HEK293 (cell line): ENCODE results near the gene SNX8.

Experiments
- ZBTB7A ChIP-seq: fragments of 450-650 bp; formaldehyde crosslinking; IDR thresholded peaks from 2 replicates; pipeline ENCODE4 v1.5.1; 2016; ENCODE audit warnings: low read depth, missing biosample characterization, missing genetic modification characterization
- ZNF292 ChIP-seq: fragments of 450-650 bp; formaldehyde crosslinking; IDR thresholded peaks from 2 replicates; pipeline ENCODE4 v1.5.1; 2016; ENCODE audit warnings: low read depth, missing biosample characterization, missing genetic modification characterization, borderline replicate concordance
- ZNF596 ChIP-seq: fragments of 450-650 bp; IDR thresholded peaks from 2 replicates; pipeline ENCODE4 v1.5.0; 2018; ENCODE audit warnings: missing biosample characterization, mild to moderate bottlenecking, missing genetic modification characterization, moderate library complexity
- TF ChIP-seq, protein P1 (sequence below): fragments of 450-650 bp; formaldehyde crosslinking; IDR thresholded peaks from 2 replicates; pipeline ENCODE4 v1.5.1; 2016; ENCODE audit warnings: missing biosample characterization, missing genetic modification characterization
- TF ChIP-seq, protein P2 (sequence below): fragments of 450-650 bp; formaldehyde crosslinking; IDR thresholded peaks from 2 replicates; pipeline ENCODE4 v1.5.1; 2016; ENCODE audit warnings: missing biosample characterization, missing genetic modification characterization
- TF ChIP-seq, protein P3 (sequence below): fragments of 450-650 bp; formaldehyde crosslinking; IDR thresholded peaks from 2 replicates; pipeline ENCODE4 v1.5.1; 2017; ENCODE audit warnings: missing biosample characterization, missing genetic modification characterization
- TF ChIP-seq, protein P4 (sequence below): fragments of 450-650 bp; formaldehyde crosslinking; IDR thresholded peaks from 2 replicates; pipeline ENCODE4 v1.5.1; 2016; ENCODE audit warnings: missing biosample characterization, missing genetic modification characterization
- TF ChIP-seq, protein P5 (sequence below): fragments of 450-650 bp; IDR thresholded peaks from 2 replicates; pipeline ENCODE4 v1.5.1; 2018; ENCODE audit warnings: missing biosample characterization, mild to moderate bottlenecking, missing genetic modification characterization
- TF ChIP-seq, protein P6 (sequence below): sonication (generic); formaldehyde crosslinking; IDR thresholded peaks from 2 replicates; pipeline ENCODE4 v1.8.1; 2022; ENCODE audit warnings: mild to moderate bottlenecking, moderate library complexity, missing genetic modification reagents

DNA sequence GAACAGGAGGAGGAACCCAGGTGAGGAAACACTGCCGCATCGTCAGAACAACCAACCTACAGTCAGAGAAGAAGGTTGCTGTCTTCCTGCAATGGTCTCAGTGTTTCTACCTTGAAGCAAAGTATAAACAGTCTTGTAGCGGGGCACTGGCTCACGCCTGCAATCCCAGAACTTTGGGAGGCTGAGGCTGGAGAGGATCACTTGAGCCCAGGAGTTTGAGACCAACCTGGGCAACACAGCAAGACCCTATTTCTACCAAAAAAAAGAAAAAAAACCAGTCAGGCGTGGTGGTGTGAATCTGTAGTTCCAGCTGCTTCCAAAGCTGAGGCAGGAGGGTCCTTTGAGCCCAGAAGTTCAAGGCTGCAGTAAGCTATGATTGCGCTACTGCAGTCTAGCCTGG is 23.4 kb downstream of the SNX8 start:
- TF ChIP-seq, protein P1, sequence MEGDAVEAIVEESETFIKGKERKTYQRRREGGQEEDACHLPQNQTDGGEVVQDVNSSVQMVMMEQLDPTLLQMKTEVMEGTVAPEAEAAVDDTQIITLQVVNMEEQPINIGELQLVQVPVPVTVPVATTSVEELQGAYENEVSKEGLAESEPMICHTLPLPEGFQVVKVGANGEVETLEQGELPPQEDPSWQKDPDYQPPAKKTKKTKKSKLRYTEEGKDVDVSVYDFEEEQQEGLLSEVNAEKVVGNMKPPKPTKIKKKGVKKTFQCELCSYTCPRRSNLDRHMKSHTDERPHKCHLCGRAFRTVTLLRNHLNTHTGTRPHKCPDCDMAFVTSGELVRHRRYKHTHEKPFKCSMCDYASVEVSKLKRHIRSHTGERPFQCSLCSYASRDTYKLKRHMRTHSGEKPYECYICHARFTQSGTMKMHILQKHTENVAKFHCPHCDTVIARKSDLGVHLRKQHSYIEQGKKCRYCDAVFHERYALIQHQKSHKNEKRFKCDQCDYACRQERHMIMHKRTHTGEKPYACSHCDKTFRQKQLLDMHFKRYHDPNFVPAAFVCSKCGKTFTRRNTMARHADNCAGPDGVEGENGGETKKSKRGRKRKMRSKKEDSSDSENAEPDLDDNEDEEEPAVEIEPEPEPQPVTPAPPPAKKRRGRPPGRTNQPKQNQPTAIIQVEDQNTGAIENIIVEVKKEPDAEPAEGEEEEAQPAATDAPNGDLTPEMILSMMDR (tag by site-specific recombination), result no peak
- TF ChIP-seq, protein P2, sequence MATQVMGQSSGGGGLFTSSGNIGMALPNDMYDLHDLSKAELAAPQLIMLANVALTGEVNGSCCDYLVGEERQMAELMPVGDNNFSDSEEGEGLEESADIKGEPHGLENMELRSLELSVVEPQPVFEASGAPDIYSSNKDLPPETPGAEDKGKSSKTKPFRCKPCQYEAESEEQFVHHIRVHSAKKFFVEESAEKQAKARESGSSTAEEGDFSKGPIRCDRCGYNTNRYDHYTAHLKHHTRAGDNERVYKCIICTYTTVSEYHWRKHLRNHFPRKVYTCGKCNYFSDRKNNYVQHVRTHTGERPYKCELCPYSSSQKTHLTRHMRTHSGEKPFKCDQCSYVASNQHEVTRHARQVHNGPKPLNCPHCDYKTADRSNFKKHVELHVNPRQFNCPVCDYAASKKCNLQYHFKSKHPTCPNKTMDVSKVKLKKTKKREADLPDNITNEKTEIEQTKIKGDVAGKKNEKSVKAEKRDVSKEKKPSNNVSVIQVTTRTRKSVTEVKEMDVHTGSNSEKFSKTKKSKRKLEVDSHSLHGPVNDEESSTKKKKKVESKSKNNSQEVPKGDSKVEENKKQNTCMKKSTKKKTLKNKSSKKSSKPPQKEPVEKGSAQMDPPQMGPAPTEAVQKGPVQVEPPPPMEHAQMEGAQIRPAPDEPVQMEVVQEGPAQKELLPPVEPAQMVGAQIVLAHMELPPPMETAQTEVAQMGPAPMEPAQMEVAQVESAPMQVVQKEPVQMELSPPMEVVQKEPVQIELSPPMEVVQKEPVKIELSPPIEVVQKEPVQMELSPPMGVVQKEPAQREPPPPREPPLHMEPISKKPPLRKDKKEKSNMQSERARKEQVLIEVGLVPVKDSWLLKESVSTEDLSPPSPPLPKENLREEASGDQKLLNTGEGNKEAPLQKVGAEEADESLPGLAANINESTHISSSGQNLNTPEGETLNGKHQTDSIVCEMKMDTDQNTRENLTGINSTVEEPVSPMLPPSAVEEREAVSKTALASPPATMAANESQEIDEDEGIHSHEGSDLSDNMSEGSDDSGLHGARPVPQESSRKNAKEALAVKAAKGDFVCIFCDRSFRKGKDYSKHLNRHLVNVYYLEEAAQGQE (tag by site-specific recombination), result no peak
- no peak for TF ChIP-seq ZNF292
- TF ChIP-seq, protein P3, sequence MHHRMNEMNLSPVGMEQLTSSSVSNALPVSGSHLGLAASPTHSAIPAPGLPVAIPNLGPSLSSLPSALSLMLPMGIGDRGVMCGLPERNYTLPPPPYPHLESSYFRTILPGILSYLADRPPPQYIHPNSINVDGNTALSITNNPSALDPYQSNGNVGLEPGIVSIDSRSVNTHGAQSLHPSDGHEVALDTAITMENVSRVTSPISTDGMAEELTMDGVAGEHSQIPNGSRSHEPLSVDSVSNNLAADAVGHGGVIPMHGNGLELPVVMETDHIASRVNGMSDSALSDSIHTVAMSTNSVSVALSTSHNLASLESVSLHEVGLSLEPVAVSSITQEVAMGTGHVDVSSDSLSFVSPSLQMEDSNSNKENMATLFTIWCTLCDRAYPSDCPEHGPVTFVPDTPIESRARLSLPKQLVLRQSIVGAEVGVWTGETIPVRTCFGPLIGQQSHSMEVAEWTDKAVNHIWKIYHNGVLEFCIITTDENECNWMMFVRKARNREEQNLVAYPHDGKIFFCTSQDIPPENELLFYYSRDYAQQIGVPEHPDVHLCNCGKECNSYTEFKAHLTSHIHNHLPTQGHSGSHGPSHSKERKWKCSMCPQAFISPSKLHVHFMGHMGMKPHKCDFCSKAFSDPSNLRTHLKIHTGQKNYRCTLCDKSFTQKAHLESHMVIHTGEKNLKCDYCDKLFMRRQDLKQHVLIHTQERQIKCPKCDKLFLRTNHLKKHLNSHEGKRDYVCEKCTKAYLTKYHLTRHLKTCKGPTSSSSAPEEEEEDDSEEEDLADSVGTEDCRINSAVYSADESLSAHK (tag by site-specific recombination), result no peak
- TF ChIP-seq, protein P4, sequence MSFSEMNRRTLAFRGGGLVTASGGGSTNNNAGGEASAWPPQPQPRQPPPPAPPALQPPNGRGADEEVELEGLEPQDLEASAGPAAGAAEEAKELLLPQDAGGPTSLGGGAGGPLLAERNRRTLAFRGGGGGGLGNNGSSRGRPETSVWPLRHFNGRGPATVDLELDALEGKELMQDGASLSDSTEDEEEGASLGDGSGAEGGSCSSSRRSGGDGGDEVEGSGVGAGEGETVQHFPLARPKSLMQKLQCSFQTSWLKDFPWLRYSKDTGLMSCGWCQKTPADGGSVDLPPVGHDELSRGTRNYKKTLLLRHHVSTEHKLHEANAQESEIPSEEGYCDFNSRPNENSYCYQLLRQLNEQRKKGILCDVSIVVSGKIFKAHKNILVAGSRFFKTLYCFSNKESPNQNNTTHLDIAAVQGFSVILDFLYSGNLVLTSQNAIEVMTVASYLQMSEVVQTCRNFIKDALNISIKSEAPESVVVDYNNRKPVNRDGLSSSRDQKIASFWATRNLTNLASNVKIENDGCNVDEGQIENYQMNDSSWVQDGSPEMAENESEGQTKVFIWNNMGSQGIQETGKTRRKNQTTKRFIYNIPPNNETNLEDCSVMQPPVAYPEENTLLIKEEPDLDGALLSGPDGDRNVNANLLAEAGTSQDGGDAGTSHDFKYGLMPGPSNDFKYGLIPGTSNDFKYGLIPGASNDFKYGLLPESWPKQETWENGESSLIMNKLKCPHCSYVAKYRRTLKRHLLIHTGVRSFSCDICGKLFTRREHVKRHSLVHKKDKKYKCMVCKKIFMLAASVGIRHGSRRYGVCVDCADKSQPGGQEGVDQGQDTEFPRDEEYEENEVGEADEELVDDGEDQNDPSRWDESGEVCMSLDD (tag by site-specific recombination), result no peak
- TF ChIP-seq ZNF596 (tag by site-specific recombination), result no peak
- TF ChIP-seq ZBTB7A, result no peak
- TF ChIP-seq, protein P5, sequence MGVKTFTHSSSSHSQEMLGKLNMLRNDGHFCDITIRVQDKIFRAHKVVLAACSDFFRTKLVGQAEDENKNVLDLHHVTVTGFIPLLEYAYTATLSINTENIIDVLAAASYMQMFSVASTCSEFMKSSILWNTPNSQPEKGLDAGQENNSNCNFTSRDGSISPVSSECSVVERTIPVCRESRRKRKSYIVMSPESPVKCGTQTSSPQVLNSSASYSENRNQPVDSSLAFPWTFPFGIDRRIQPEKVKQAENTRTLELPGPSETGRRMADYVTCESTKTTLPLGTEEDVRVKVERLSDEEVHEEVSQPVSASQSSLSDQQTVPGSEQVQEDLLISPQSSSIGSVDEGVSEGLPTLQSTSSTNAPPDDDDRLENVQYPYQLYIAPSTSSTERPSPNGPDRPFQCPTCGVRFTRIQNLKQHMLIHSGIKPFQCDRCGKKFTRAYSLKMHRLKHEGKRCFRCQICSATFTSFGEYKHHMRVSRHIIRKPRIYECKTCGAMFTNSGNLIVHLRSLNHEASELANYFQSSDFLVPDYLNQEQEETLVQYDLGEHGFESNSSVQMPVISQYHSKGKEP (tag by site-specific recombination), result no peak
- TF ChIP-seq, protein P6, sequence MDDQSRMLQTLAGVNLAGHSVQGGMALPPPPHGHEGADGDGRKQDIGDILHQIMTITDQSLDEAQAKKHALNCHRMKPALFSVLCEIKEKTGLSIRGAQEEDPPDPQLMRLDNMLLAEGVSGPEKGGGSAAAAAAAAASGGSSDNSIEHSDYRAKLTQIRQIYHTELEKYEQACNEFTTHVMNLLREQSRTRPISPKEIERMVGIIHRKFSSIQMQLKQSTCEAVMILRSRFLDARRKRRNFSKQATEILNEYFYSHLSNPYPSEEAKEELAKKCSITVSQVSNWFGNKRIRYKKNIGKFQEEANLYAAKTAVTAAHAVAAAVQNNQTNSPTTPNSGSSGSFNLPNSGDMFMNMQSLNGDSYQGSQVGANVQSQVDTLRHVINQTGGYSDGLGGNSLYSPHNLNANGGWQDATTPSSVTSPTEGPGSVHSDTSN, result no peak
